ENCODE results near the gene HOXD3.

Gene HOXD3

GRCh38 chr2:176156807-176157498 lies at the start of gene HOXD3:
Gene HOXD3, plus strand, starts transcription at chr2:176157307. Its CDS starts 11,808 bp downstream, at chr2:176169115.
- DNase-seq (ENCODE audit: low read depth) = no peak

GRCh38 chr2:176107731-176108181 lies 49.4 kb upstream of the HOXD3 start:
- no peak for DNase-seq (ENCODE audit: low read depth)

DNA sequence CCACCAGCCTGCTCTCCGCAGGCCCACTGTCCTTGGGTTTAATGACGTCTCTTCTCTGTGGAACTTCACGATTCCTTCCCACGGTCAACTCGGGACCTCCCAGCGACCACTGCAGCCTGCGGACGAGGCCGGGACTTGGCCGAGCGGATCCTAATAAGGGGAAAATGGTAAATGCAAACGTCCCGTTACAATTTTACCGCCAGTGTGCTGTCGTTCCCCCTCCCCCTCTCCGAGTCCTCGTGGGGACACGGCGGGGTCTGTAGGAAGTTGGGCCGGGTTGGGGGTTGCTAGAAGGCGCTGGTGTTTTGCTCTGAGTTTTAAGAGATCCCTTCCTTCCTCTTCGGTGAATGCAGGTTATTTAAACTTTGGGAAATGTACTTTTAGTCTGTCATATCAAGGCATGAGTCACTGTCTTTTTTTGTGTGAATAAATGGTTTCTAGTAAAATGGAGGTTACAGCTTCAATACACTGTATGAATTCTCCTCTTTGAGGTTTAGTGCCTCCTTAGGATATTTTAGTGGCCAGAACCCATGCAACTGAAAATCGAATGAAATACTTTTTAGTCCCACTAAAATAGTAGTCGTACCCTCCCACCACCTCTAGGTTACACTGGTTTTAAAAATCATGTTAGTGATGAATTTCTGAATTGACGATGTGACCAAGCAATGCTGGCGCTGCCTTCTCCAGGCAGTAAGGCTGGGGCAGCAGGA lies 47.8 kb upstream of the HOXD3 start:
- no peak for DNase-seq (ENCODE audit: low read depth)

DNA sequence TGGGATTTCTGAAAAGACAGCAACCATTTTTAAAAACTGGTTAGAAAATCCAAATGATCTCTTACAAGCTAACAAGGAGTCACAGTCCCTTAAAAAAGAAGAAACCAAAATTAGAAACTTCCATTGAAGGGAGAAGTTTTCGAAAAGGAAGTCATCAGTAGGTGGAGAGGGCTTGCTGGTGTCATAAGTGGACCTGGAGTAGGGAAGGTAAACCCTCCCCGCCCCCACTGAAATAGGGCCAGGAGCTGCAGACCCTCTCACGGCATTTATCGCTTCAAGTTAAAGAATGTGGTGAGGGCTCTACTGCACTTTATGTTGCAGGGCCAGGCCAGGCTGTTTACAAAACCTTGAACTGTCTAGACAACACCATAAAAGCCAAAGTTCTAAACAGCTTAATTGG lies 47.2 kb upstream of the HOXD3 start:
- DNase-seq (ENCODE audit: low read depth) = no peak

GRCh38 chr2:176110415-176111308 lies 46.4 kb upstream of the HOXD3 start:
- DNase-seq (ENCODE audit: low read depth) = no peak

DNA sequence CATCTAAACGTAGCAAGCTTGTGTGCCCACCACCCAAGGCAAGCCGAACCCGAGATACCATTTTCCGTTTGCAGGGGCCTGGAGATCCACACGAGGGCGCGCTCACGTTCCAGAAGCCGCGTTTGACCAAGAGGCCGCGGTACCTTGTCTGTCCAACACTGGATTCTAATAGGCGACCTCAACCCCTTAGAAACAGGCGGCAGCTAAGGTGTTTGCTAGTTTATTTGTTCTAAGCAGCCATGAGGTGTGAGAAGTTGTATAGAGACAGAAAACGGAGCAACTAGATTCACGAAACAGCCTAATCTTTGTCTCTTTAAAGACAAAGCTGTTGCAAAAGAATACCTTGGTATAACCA lies 45.8 kb upstream of the HOXD3 start:
- DNase-seq (ENCODE audit: low read depth) = no peak

DNA sequence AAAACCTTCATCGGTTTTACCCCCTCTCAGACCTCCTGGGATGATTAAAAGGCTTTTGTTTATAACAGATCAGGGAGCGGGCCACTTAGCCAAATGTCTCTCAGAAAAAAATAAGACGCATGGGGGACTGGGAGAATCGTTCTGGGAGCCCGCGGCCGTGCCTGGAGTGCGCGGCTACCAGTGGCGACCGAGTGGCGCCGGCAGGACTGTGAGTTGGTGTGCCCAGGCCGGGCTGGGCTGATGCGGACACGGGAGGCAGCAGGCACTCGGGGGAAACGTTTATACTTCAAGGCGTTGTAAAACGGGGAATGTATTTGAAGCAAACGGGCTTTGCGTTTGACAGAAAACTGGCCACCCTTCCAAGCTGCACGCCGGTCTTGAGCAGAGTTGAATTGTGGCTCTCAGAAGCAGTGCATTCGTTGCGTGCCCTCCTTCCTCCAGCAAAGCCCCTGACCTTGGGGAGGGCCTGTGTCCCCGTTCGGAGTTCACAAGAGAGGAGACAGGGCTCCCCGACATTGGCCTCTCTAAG lies 45.2 kb upstream of the HOXD3 start:
- no peak for DNase-seq (ENCODE audit: low read depth)

DNA sequence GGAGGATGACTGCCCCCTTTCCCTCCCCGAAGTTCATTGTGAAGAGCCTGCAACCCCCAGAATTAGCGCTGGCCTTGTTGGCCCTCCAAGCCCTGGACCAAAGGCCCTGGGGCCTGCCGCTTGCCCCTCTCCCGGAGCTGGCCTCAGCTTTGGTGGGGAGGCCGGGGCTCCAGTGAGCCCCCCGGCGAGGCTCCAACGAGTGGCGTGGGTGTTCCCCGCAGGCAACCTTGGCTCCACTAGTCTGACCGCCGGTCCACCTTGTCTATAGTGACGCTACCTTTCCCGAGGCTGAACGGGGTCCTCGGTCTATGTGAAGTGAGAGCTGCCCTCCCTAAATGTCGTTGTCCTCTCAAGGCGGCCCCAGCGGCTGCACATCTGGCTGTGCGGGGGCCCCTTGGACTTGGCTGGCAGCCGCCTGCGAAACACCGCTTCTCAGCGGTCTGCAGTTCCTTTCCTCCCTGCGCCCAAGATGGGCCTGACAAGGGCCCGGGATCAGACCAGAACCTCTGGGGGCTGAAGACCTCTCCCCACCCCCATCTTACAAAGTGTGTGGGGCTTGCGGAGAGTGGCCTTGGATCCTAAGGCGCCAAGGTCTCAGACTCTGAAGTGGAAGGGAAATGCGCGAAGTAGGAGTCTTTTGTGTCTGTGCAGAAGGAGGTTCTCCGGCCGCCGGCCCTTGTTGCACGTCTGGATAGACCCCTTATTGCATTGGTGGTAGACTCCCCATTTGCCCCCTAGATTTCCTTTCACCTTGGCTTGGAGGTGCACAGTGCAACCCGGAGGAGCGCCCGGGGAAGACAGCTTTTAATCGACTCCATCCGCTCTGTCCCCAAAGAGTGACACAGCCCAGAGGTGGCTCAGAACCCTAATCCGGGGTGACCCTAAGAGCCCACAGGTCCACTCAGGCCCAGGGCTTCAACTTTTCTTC lies 44.5 kb upstream of the HOXD3 start:
- DNase-seq (ENCODE audit: low read depth) = no peak

DNA sequence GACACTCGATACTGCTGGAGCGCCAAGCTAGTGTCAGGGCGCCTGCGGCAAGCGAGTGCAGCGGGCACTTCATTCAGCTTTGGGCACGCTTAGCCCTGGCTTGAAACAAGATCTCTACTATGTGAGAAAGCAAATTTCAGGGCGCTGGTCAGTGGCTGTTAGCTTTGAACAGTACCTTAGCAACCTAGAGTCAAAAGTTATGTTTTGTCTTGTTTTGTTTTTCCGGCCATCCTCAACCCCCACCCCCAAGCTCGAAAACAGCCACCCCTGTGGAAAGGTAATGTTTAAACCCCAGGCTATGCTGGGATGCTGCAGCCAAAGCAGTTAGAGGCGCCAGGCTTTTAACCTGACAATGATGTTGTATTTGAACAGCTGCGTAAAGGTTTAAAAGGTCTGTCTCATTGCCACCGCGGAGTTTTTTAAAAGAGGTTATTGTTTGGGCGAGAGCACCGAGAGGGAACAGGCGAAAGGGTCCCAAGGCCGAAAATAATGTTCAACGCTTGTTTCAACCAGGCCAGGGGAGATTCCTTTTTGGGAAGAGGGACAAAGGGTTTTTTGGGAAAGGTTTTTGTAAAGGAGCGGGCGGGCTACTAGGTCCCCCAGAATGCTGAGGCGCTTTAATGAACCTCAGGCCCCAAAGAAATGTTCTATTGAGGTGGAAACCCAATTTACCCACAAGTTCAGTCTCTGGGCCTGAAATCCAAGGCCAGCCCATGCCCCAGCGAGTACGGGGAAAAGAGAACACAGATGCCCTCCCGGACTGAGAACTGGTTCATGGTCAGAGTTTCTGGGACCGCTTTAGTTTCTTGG lies 42.8 kb upstream of the HOXD3 start:
- DNase-seq (ENCODE audit: low read depth) = no peak

GRCh38 chr2:176114930-176115625 lies 42.0 kb upstream of the HOXD3 start:
- DNase-seq (ENCODE audit: low read depth) = no peak

DNA sequence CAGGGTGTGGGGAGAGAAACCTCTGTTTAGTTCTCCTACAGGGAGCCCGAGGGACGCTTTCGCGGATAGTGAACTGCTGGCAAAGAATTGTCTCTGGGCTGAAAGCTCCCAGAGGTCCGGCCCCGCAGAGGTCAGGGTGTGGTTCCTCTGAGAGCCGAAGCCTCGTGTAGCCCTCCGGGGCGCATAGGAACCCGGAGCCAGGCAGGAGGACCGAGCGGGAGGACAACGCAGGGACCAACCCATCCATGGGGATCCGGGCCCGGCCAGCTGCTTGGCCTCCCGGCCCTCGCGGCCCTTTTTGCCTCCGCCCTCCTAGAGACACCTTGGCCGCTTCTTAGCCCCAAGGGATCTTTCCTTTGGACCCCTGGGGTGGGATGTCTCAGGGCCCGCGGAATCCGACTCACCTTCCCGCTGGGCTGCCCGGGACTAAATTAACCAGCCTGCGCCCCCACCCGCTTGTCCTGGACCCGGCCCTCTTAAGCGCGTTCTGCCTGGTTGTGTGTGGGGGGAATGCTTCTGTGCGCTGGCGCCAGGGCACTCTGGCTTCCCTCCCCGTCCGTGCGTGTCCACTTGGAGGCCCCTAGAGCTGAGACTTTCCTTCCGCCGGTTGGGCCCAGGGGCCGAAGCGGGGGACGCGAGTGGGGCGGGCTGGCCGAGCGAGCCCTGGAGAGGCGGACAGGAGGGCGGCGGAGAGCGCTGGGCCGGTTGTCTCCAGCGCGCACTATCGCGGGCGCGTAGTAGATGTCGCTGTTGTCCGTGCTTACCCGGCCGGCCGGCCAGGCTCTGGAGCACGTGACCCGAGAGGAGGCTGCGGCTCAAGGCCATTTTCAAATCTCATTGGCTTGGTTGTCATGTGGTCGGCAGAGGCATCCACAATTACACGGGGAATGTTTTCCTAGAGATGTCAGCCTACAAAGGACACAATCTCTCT lies 41.0 kb upstream of the HOXD3 start, which contains the start of gene HOXD10:
TSS of gene HOXD10 (plus strand) at position 896 of the 931 bp plus-strand sequence. CDS start 56 bp downstream, outside the sequence.
- DNase-seq (ENCODE audit: low read depth) = no peak

GRCh38 chr2:176117162-176117822 lies 39.8 kb upstream of the HOXD3 start:
- DNase-seq (ENCODE audit: low read depth) = no peak

GRCh38 chr2:176117823-176118371 lies 39.2 kb upstream of the HOXD3 start:
- no peak for DNase-seq (ENCODE audit: low read depth)

DNA sequence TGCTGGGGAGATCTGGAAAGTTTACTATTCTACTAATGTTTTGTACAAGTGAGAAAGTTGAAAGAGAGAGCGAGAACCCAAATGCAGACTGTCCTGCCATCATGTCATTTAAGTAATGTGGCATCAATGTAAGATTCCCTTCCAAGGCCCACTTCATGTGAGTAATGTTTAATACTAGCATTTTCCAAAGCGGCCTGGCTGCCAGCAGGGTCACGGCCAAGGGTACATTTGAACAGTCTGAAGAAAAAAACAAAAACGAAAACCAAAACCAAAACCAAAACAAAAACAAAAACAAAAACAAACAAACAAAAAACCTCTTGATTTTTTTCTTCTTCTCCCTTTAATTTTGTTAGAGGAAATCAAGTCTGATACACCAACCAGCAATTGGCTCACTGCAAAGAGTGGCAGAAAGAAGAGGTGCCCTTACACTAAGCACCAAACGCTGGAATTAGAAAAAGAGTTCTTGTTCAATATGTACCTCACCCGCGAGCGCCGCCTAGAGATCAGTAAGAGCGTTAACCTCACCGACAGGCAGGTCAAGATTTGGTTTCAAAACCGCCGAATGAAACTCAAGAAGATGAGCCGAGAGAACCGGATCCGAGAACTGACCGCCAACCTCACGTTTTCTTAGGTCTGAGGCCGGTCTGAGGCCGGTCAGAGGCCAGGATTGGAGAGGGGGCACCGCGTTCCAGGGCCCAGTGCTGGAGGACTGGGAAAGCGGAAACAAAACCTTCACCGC lies 38.3 kb upstream of the HOXD3 start:
- no peak for DNase-seq (ENCODE audit: low read depth)

DNA sequence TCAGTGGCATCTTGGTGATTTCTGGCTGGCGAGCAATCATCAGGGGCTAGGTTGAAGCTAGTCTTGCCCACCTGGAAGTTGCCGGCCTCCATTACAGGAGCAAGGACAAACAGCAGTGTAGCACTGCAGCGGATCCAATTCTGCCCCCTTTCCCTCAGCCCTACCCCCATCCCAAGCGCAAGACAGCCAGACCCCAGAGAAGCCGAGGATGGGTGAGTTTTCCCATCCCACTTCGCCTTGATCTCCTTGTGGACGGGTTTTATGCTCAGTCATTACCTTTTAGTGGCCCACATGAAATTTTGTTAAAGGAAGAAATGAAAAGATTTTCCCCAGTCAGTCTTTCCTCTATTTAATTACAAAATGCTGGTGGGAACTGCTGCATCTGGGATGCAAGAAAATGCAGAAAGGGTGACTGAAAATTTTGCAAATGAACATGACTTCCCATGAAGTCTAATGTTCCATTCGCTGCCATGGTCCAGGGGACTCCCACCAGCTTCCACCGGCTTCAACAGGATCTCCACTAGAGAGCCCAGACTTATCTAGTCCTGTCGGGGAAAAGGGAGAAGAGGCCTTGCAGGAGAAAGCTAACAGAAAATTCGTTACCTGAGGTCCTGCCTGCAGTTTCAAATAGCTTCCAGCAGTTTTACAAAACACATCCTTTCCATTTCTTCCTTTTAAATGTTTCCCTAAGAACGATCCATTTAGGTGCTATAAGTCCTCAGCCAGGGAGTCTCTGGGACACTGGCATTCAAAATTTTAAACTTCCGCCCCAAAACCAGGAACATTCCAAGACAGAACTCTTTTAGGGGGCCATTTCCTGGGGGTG lies 36.5 kb upstream of the HOXD3 start:
- no peak for DNase-seq (ENCODE audit: low read depth)
